H54 (cell line): ENCODE measurements around the gene TSFM.
A peak's percentile ranks its signal among the peaks of the same experiment; 100 is the strongest.

Experiments used
- DNase-seq: peaks from one replicate; pipeline ENCODE4 v3.0.0; 2011; ENCODE audit warnings: low spot score, mixed read lengths; ENCODE audit not compliant: insufficient read length
- FAIRE-seq: peaks from 3 replicates; lab custom pipeline; 2011; peaks lifted over from hg19 to GRCh38; lab: Jason Lieb, UNC
- POLR2A ChIP-seq: IDR thresholded peaks from 2 replicates; pipeline ENCODE4 v1.6.1; 2011; ENCODE audit warnings: low read depth, mild to moderate bottlenecking, low read length

Gene TSFM

DNA sequence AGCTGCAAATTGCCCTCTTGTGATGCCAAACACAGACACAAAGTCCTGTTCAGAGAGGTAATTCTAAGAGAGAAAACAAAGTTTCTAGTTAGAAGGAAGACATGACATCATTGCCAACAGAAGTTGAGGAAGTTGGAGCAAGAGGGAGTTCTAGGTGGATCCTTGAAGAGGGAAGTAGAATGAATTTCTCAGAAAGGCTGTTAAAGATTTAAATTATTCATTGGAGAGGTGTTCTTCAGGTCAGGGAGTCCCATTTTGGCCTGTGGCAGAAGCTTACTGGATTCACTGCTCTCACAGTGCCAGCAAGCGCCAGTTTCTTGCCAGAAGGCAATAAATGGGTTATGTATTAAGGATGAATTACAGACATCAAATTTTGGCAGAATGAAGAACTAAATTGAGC lies 15.3 kb downstream of the TSFM start:
- TF ChIP-seq POLR2A, result no peak
- no peak for FAIRE-seq
- no peak for DNase-seq

DNA sequence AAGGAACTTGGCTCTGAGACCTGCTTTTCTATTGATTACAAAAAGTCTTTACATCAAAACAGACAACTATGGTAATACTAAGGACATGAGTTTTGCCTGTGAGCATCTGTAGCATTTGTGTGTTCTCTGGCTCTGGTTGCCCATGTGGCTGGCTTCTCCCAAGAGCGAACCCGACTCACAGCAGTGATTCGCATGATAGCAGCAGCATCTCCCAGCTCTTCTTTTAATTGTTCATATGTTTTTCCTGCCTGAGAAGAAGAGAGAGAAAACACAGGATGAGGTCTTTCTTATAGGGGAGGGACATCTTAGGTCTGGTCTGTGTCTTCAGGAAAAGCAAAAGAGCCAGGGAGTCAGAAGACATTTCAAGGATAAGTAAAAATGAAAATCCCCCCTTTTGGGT lies 18.4 kb downstream of the TSFM start:
- FAIRE-seq (no peak), DNase-seq (no peak)
- no peak for TF ChIP-seq POLR2A

DNA sequence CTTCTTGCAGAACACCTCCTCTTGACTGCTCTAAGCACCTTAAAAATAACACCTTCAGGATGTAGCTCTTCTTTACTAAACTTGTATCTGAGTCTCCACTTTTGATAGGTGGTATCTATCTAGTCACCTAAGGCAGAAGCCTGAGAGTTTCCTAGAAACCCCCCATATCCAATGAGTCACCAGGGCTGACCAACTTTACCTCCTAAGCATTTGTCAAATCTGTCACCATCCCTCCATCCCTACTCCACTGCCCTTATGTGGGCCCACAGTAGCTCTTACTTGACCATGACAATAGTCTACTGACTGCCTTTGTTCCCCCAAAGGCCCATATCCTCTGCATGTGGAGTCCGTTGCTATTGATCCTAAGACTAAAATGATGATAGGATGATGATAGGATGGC lies 20.0 kb downstream of the TSFM start:
- FAIRE-seq (no peak), DNase-seq (no peak)
- no peak for TF ChIP-seq POLR2A

DNA sequence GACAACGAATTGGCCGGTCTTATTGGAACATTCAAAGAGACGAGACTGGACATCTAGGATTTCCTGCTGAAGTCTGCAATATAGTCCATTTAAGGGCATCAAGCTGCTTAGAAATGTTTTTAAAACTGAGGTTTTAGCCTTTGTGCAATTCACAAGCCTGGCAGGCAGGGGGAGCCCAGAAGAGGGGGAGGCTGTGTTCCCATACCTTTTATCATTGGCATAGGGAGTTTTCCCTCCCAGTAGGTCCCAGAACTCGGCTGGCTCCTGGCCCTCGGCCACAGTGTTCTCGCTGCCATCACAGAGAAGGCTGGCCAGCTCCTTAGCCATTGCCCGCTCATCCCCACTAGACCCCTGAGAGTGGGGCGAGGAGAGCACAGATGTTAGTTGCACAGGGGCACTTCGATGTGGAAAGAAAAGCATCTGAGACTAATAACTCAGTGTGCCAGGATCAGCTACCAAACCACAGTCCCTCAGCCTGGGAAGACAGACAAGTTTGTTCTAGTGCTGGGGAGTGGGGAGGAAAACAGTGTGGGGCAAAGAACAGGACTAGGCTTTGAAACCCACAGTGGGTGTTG lies 20.8 kb downstream of the TSFM start:
- FAIRE-seq, result peak; percentile 72
- DNase-seq, result peak; percentile 57

GRCh38 chr12:57806677-57807076 lies 24.1 kb downstream of the TSFM start:
- FAIRE-seq, result no peak
- TF ChIP-seq POLR2A, result no peak
- DNase-seq, result no peak

More for the DNA sequence above, 20.8 kb downstream of the TSFM start:
- TF ChIP-seq POLR2A, result no peak

- FAIRE-seq (no peak), DNase-seq (no peak)
- no peak for TF ChIP-seq POLR2A
These were observed 24.7 kb downstream of the TSFM start for GRCh38 chr12:57807285-57807684.

DNA sequence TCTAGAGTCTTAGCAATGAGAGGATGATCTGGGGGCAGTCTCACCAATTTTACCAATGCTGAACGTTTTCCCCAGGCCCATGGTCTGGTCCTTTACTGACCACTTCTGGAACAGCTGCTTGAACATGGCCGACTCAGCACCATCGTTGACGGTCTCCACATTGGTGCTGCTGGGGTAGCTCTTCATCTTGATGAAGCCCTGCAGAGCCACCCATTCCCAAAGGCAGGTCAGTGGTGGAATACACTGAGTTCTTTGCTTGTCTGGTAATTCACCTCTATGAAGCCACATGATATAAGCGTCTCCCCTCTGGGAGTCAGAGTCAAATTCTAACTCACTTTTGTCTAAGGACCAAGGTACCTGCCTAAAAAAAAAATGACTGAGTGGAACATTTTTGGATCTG lies 25.8 kb downstream of the TSFM start:
- FAIRE-seq, result no peak
- no peak for DNase-seq
- TF ChIP-seq POLR2A, result no peak

GRCh38 chr12:57809425-57809824 lies 26.8 kb downstream of the TSFM start:
- no peak for DNase-seq
- TF ChIP-seq POLR2A, result no peak
- FAIRE-seq, result no peak

DNA sequence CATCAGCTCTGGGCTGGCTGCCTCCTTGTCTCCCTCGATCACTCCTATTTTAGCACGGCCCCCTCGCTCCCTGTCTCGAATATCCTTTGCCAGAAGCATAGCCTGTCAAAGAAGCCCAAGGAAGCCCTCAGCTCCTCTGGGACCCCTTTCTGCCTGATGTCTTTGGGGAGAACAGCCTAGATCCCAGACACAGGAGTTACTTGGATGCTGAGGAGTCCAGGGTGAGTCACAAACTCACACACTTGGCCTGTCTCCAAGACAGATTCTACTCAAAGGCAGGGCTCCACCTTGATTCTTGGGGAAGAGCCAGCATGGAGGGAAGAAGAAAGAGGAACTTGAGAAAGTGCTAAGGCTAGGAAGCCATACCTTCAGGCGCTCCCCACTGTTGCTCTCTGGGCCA lies 27.9 kb downstream of the TSFM start:
- no peak for FAIRE-seq
- DNase-seq, result peak; percentile 30

DNA sequence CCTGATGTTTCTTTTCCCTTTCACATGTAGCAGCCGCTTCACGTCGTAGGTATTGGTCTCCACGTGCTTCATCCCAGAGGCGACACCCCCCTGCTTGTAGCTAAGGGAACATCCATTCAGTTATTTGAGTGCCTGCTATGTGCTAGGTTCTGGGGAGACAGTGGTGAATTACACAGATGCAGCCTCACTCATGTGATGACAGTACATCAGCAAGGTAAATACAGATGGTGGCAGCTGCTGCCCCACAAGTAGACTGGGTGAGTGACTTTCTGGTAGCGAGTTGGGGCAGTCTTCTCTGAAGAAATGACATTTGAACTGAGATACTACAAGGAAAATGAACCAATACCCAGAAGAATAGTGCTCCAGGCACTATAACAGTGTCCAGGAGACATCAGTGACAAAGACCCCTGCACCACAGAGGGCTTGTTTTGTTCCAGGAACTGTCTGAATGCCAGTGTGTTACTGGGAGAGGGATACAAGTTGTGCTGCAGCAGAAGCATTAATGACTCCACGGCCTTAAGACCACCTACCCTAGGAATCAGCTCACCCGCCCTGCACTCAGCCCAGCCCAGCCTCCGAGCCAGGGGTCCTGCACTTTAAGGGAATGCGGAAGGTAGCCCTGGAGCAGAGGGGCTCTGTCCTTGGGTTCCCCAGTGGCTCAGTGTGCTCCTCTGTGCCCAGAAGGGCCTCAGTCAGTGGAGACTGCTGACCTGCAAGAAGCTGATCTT lies 28.6 kb downstream of the TSFM start:
- TF ChIP-seq POLR2A, result no peak
- FAIRE-seq, result no peak
- no peak for DNase-seq

More for the DNA sequence above, 27.9 kb downstream of the TSFM start:
- no peak for TF ChIP-seq POLR2A

DNA sequence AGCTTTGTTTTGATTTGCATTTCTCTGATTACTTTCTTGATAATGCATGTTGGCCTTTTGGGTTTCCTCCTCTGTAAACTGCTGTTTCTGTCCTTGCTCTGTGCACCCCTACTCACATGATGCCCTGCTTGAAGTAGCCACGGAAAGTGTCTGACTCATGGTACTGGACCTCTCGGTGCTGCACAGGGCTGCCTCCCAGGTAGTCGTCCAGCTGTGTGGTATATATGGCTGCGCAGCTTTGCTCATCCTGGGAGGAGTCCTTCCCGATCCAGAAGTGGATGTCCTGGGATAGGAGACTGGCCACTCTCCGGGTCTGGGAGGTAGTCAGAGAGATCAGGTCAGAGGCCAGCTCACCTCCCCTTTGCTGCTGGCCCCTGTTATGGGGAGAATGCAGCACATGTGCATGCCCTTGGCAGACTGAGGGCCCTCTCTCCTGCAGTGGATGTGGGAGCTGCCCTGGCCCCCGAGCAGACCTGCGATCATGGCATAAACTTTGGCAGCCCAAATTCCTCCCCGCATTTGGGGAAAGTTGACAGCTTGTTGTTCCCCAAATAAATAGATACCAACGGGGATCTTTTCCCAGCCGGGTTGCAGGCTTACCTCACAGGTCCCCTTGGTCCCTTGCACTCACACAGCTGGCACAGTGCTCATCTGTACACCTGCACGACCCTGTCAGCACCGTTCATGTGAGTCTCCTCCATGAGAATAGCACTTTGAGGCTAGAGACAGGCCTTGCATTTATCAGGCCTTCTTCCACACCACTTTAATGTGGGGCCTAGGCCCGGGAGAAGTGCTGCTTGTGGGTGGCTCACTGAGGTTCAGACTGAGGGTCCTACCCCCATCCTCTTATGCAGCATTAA lies 30.8 kb downstream of the TSFM start:
- TF ChIP-seq POLR2A, result no peak
- DNase-seq (peak; percentile 42), FAIRE-seq (no peak)

DNA sequence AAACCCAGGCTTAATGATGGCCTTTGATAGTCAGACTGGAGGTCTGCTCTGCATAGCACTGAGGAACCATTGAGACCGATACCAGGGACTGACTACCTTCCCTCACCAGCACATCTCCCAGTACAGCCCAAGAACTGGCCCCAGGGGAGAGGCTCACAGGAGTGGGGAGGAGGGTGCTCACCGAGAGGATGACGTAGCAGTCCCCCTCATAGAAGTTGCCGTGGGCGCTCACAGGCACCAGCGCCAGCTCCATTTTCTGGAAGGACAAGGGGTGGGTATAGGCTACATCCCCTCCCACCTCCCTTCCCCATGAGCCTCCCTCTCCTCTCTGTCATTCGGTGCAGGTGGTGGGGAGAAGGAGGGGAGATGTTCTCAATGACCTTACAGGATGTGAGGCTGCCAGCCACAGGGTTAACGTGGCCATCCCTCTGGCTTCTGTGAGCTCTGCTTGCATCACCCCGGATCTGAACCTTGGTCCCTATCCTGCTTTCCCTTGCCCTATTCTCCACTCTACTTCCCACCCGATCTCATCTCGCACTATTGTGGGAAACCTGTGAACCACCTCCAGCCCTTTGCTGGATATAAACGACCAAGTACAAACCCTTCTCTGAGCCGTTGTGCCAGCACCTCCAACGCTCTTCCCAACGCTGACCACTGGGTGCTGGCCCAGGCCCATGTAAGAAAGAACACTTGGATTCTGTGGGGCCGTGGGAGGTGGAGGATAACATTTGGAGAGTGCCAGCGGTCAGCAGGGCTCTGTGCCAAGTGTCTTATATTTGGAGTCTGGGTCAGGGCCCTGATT lies 31.6 kb downstream of the TSFM start:
- DNase-seq, result no peak

DNA sequence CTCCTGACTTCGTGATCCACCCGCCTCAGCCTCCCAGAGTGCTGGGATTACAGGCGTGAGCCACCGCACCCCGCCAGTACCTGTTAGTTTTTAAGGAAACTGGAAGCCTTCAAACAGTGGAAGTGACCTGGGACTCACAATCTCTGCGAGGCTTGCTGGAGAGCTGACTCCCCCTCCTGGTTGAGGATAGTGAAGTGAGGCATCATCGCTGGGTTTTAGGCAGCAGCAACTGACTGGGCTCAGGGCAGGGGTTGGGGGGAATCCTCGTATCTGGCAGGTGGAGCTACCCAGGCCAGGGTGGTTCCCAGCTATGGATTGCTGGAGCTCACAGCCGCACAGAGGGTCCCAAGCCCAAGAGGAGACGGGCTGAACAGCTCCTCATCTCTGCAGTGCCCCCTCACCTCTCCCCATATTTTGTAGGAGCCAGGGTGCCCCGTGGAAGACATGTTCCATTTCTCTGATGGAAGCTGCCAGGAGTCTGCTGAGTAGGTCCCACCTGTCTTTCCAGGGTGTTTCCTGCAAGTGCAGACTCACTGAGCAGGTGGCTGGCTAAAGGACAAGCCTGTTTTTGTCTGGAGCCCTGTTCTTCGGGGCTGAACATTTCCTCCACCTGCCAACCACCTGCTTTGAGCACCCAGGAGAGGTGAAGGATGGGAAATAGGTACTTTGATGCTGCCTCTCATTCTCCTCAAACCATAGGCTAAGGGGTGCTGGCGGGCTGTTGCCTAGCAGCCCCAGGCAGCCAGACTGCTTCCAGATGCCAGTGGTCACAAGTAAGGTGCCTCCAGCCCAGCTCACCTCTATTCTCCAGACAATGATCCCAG lies 32.8 kb downstream of the TSFM start:
- FAIRE-seq (no peak), DNase-seq (no peak)
- no peak for TF ChIP-seq POLR2A

More for the DNA sequence above, 31.6 kb downstream of the TSFM start:
- FAIRE-seq, result no peak
- TF ChIP-seq POLR2A, result no peak
